Choroid plexus epithelial cell (primary cell): Measurements from ENCODE around the gene ZNF692.
"Not testable (repeated sequence)": the region's sequence is repeated elsewhere in the genome, so short reads cannot be mapped to it uniquely, and the experiment has no call there.

ENCODE experiments used
- DNase-seq: peaks from one replicate; pipeline ENCODE4 v3.0.0-alpha.2; 2010; ENCODE audit warnings: low read depth
- H3K4me3 ChIP-seq: 2 replicates; pipeline ENCODE4 v1.5.1; 2011; ENCODE audit warnings: low read depth, mild to moderate bottlenecking, control low read depth, low read length, moderate library complexity
- CTCF ChIP-seq: conservative IDR thresholded peaks from 2 replicates; pipeline ENCODE4 v1.5.1; 2011; ENCODE audit warnings: low read depth, mild to moderate bottlenecking, control low read depth, inconsistent platforms, low read length, moderate library complexity

Gene ZNF692

GRCh38 chr1:248807067-248807737, 51.7 kb downstream of the ZNF692 start:
- H3K4me3 ChIP-seq: no peak overlapping the region
- peak; percentile 48 for DNase-seq
- TF ChIP-seq CTCF: peak; percentile 75

- peak; percentile 18 for DNase-seq
- TF ChIP-seq CTCF: no peak
- no peak overlapping the region for H3K4me3 ChIP-seq
These were observed 53.0 kb downstream of the ZNF692 start for GRCh38 chr1:248805876-248806275.

GRCh38 chr1:248804771-248805681, 53.9 kb downstream of the ZNF692 start:
- no peak for TF ChIP-seq CTCF
- no peak overlapping the region for H3K4me3 ChIP-seq
- DNase-seq: no peak

GRCh38 chr1:248803501-248803900, 55.4 kb downstream of the ZNF692 start:
- H3K4me3 ChIP-seq, DNase-seq: not testable (repeated sequence)

GRCh38 chr1:248802454-248802853, 56.4 kb downstream of the ZNF692 start:
- no peak for TF ChIP-seq CTCF
- no peak for DNase-seq

GRCh38 chr1:248800459-248800858, 58.4 kb downstream of the ZNF692 start:
- no peak for TF ChIP-seq CTCF
- no peak overlapping the region for H3K4me3 ChIP-seq
- DNase-seq: no peak

More at GRCh38 chr1:248802454-248802853, 56.4 kb downstream of the ZNF692 start:
- H3K4me3 ChIP-seq: no peak overlapping the region
